ENCODE results near the gene GPR142. TPM values are rescaled to one million over a fixed set of nuclear protein-coding genes. Genes with fewer than 3 reads are reported as not detected.
"Not testable (repeated sequence)": the region's sequence is repeated elsewhere in the genome, so short reads cannot be mapped to it uniquely, and the experiment has no call there.

Gene GPR142
- total and polyA plus RNA-seq, 2 donors, result 0.23 TPM; not detected in 1

DNA sequence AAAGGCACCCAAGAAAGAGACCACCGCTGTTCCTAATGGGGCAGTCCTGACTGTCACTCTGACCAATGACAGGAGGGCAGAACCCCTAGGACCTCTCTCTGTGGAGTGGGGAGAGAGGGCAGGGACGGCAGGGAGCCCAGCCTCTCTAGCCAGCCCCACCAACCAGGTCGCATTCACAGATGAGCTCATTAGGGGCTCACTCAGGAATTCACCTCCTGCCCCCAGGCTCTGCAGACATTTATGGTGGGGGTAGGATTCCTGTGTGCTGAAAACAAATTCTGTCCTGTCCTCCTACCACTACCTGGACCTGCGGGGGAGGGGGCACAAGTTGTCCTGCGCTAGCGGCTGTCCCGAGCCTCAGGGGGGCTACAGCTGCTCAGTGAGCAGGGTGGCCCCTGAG is 36.9 kb downstream of the GPR142 start:
- no peak for DNase-seq (ENCODE audit: extremely low spot score)
- 30% methylated on average over 7 of the region's 7 CpGs for WGBS
- Histone ChIP-seq H3K36me3 (ENCODE audit: insufficient read depth) (no peaks in the 10 kb centered on the region), H3K4me3 (ENCODE audit: low read depth, low read length) (no peak overlapping the region), H3K4me1 (ENCODE audit: insufficient read depth) (no peaks in the 10 kb centered on the region), H3K27ac (ENCODE audit: low read depth) (no peak overlapping the region)

- Histone ChIP-seq H3K27ac (ENCODE audit: low read depth) (no peak overlapping the region), H3K4me1 (ENCODE audit: insufficient read depth) (no peaks in the 10 kb centered on the region), H3K4me3 (ENCODE audit: low read depth, low read length) (no peak overlapping the region), H3K36me3 (ENCODE audit: insufficient read depth) (no peaks in the 10 kb centered on the region)
- WGBS, result 62% methylated on average over 6 of the region's 6 CpGs
- DNase-seq (ENCODE audit: extremely low spot score), result no peak
These were observed 37.5 kb downstream of the GPR142 start for GRCh38 chr17:74404789-74405188.

- not testable (repeated sequence) for DNase-seq (ENCODE audit: extremely low spot score); H3K4me3 ChIP-seq (ENCODE audit: low read depth, low read length); H3K36me3 ChIP-seq (ENCODE audit: insufficient read depth); H3K27ac ChIP-seq (ENCODE audit: low read depth); H3K4me1 ChIP-seq (ENCODE audit: insufficient read depth)
- WGBS, result 94% methylated on average over 5 of the region's 5 CpGs
These were observed 38.0 kb downstream of the GPR142 start for GRCh38 chr17:74405311-74405710.

DNA sequence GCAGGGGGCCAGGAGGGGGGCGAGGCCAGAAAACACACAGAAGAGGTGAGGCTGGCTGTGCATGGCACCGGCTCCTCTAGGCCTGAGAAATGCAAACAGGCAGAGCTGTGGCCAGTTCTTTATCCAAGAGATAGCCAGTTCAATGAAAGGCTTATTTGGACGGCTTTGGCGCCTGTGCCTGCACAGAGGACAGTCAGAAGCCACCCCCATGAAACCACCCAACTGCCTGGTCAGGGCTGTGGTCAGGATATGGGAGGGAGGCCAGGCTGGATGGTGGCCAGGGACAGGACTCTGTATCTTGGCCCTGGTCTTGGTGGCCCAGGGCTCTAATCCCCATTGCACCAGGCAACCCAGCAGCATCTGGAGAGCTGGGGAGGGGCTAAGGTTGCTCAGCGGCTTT is 40.1 kb downstream of the GPR142 start:
- DNase-seq (ENCODE audit: extremely low spot score), result no peak
- H3K4me1 ChIP-seq (ENCODE audit: insufficient read depth), result no peaks in the 10 kb centered on the region
- no peak overlapping the region for H3K4me3 ChIP-seq (ENCODE audit: low read depth, low read length)
- no peak overlapping the region for H3K27ac ChIP-seq (ENCODE audit: low read depth)
- 86% methylated on average over 5 of the region's 5 CpGs for WGBS
- no peaks in the 10 kb centered on the region for H3K36me3 ChIP-seq (ENCODE audit: insufficient read depth)

GRCh38 chr17:74408262-74408661 is 41.0 kb downstream of the GPR142 start:
- Histone ChIP-seq H3K4me3 (ENCODE audit: low read depth, low read length) (no peak overlapping the region), H3K36me3 (ENCODE audit: insufficient read depth) (no peaks in the 10 kb centered on the region), H3K4me1 (ENCODE audit: insufficient read depth) (no peaks in the 10 kb centered on the region), H3K27ac (ENCODE audit: low read depth) (no peak overlapping the region)
- 69% methylated on average over 3 of the region's 3 CpGs for WGBS
- DNase-seq (ENCODE audit: extremely low spot score), result no peak

DNA sequence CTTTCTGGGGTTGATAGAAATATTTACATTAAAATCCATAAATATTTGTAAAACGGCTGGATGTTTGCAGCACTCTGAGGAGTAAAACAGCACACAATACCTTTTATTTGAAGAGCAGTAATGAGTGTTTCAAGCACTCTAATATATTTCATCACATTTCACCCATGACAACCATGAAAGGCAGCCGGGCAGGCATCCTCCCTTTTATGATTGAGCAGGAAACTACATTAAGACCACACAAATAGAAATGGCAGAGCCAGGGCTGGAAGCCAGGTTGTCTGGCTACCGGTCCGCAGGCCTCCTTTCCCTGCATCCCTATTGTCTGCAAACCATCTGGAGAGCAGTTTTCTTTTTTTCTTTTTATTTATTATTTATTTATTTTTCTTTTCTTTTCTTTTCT is 41.5 kb downstream of the GPR142 start:
- Histone ChIP-seq H3K36me3 (ENCODE audit: insufficient read depth) (no peaks in the 10 kb centered on the region), H3K4me3 (ENCODE audit: low read depth, low read length) (no peak overlapping the region), H3K27ac (ENCODE audit: low read depth) (no peak overlapping the region), H3K4me1 (ENCODE audit: insufficient read depth) (no peaks in the 10 kb centered on the region)
- WGBS, result 48% methylated on average over 4 of the region's 4 CpGs
- DNase-seq (ENCODE audit: extremely low spot score), result no peak

- no peak overlapping the region for H3K4me3 ChIP-seq (ENCODE audit: low read depth, low read length)
- H3K27ac ChIP-seq (ENCODE audit: low read depth), result no peak overlapping the region
- DNase-seq (ENCODE audit: extremely low spot score), result no peak
- WGBS, result 70% methylated on average over 4 of the region's 4 CpGs
- no peaks in the 10 kb centered on the region for H3K36me3 ChIP-seq (ENCODE audit: insufficient read depth)
- H3K4me1 ChIP-seq (ENCODE audit: insufficient read depth), result no peaks in the 10 kb centered on the region
These were observed 42.7 kb downstream of the GPR142 start for GRCh38 chr17:74410001-74410443.

- H3K36me3 ChIP-seq (ENCODE audit: insufficient read depth), result no peaks in the 10 kb centered on the region
- no peak overlapping the region for H3K4me3 ChIP-seq (ENCODE audit: low read depth, low read length)
- no peak for DNase-seq (ENCODE audit: extremely low spot score)
- H3K27ac ChIP-seq (ENCODE audit: low read depth), result no peak overlapping the region
- WGBS, result 95% methylated on average over 8 of the region's 8 CpGs
- H3K4me1 ChIP-seq (ENCODE audit: insufficient read depth), result no peaks in the 10 kb centered on the region
These were observed 45.3 kb downstream of the GPR142 start for GRCh38 chr17:74412581-74412980.

DNA sequence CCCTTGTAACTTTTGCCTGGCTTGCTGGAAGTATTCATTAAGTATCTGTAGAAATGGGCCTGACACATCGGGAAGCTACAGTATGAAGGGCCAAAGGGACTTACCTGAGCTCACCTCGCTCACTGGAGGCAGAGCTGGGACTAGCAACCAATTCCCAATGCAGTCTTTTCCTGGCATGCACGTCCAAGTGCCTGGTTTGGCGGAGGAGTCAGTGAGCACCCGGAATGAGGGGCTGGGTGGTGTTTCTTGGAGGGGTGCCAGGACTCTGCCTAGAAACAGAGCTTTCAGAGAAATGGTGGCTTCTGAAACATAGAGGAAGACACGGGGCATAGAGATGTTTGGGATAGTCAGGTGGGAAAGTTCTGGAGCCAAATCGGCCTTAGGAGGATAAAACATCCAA is 46.2 kb downstream of the GPR142 start:
- Histone ChIP-seq H3K4me3 (ENCODE audit: low read depth, low read length) (no peak overlapping the region), H3K4me1 (ENCODE audit: insufficient read depth) (no peaks in the 10 kb centered on the region), H3K36me3 (ENCODE audit: insufficient read depth) (no peaks in the 10 kb centered on the region), H3K27ac (ENCODE audit: low read depth) (no peak overlapping the region)
- 79% methylated on average over 7 of the region's 7 CpGs for WGBS
- no peak for DNase-seq (ENCODE audit: extremely low spot score)

DNA sequence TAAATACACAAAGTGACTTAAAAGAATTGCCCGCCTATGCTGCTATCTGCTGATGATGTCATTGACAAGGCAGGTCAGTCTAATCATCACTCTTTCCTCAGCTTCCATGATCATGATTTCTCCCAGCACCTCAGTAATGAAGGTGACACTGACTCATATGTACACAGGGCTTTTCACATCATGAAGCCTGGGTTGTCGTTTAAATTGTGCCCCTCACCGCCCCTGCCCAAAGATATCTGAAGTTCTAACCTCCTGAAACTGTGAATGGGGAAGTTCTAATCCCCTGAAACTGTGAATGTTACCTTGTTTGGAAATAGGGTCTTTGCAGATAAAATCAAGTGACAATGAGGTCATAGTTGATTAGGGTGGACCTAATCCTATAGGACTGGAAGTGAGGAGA is 47.2 kb downstream of the GPR142 start:
- 79% methylated on average over 3 of the region's 3 CpGs for WGBS
- DNase-seq (ENCODE audit: extremely low spot score), result no peak
- Histone ChIP-seq H3K4me1 (ENCODE audit: insufficient read depth) (no peaks in the 10 kb centered on the region), H3K27ac (ENCODE audit: low read depth) (no peak overlapping the region), H3K4me3 (ENCODE audit: low read depth, low read length) (no peak overlapping the region), H3K36me3 (ENCODE audit: insufficient read depth) (no peaks in the 10 kb centered on the region)

- H3K4me3 ChIP-seq (ENCODE audit: low read depth, low read length), result no peak overlapping the region
- H3K4me1 ChIP-seq (ENCODE audit: insufficient read depth), result no peaks in the 10 kb centered on the region
- H3K36me3 ChIP-seq (ENCODE audit: insufficient read depth), result no peaks in the 10 kb centered on the region
- no peak for DNase-seq (ENCODE audit: extremely low spot score)
- 89% methylated on average over 13 of the region's 13 CpGs for WGBS
- H3K27ac ChIP-seq (ENCODE audit: low read depth), result no peak overlapping the region
These were observed 48.5 kb downstream of the GPR142 start for GRCh38 chr17:74415608-74416396.

DNA sequence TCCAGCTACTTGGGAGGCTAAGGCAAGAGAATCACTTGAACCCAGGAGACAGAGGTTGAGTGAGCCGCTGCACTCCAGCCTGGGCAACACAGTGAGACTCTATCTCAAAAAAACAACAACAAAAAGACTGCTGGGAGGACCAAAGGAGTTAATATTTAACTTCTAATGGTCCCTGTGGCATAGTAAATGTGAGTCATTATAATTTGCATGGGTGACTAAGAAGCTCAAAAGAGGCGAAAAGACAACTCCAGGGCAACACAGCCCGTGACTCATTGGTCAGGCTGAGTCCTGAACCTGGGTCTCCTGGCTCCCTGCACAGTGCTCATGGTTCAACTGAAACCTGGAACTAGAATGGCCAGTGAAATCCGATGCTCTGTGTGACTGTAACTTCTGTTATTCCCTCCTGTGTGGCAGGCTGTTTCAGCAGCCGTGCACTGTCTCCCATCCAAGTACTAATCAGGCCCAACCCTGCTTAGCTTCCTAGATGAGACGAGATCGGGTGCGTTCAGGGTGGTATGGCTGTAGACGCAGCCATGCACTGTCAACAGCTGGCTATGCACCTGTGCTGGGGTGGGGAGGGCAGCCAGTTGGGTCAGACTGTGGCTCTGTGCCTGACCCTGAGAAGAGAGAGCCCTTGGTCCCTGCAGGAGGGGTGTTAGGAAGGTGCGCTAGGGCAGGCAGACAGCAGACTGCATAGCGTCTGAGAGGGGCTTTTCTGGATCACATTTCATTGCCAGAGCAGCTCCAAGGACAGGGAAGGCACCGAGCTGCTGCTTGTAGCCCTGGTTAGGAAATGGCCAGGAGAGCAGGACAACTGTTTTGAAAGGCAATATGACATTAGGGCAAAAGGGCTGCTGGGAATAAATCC is 50.1 kb downstream of the GPR142 start:
- Histone ChIP-seq H3K4me3 (ENCODE audit: low read depth, low read length) (no peak overlapping the region), H3K4me1 (ENCODE audit: insufficient read depth) (no peaks in the 10 kb centered on the region), H3K36me3 (ENCODE audit: insufficient read depth) (no peaks in the 10 kb centered on the region), H3K27ac (ENCODE audit: low read depth) (no peak overlapping the region)
- WGBS, result 62% methylated on average over 12 of the region's 12 CpGs
- no peak for DNase-seq (ENCODE audit: extremely low spot score)

GRCh38 chr17:74419928-74420411 is 52.7 kb downstream of the GPR142 start:
- H3K27ac ChIP-seq (ENCODE audit: low read depth), result no peak overlapping the region
- WGBS, result 79% methylated on average over 10 of the region's 10 CpGs
- H3K4me3 ChIP-seq (ENCODE audit: low read depth, low read length), result no peak overlapping the region
- no peaks in the 10 kb centered on the region for H3K36me3 ChIP-seq (ENCODE audit: insufficient read depth)
- no peak for DNase-seq (ENCODE audit: extremely low spot score)
- no peaks in the 10 kb centered on the region for H3K4me1 ChIP-seq (ENCODE audit: insufficient read depth)
